COLO668 (cell line): Measurements from ENCODE around the gene AACS.

Experiments
- DNase-seq: peaks from one replicate; lab custom pipeline; 2025; ENCODE audit not compliant: unreplicated experiment; lab: John Stamatoyannopoulos, UW

Gene AACS

GRCh38 chr12:125149160-125150108 lies 84.2 kb downstream of the AACS start:
- no peak for DNase-seq

- DNase-seq, result no peak
Measured at GRCh38 chr12:125151284-125151683, 86.0 kb downstream of the AACS start.

GRCh38 chr12:125152463-125152862 lies 87.2 kb downstream of the AACS start:
- no peak for DNase-seq

- DNase-seq, result no peak
Measured at GRCh38 chr12:125155366-125155765, 90.1 kb downstream of the AACS start.

GRCh38 chr12:125157177-125157576 lies 91.9 kb downstream of the AACS start:
- DNase-seq, result no peak

GRCh38 chr12:125159702-125160101 lies 94.5 kb downstream of the AACS start:
- DNase-seq, result no peak

GRCh38 chr12:125160281-125160955 lies 95.2 kb downstream of the AACS start:
- no peak for DNase-seq

GRCh38 chr12:125161712-125162022 lies 96.4 kb downstream of the AACS start:
- DNase-seq, result no peak

GRCh38 chr12:125162489-125163028 lies 97.3 kb downstream of the AACS start:
- no peak for DNase-seq

- no peak for DNase-seq
Measured at GRCh38 chr12:125163148-125163547, 97.9 kb downstream of the AACS start.

- no peak for DNase-seq
Measured at GRCh38 chr12:125164541-125164940, 99.3 kb downstream of the AACS start.

GRCh38 chr12:125166041-125166440 lies 100.8 kb downstream of the AACS start:
- no peak for DNase-seq

- no peak for DNase-seq
Measured at GRCh38 chr12:125167658-125168057, 102.4 kb downstream of the AACS start.

GRCh38 chr12:125169451-125169850 lies 104.2 kb downstream of the AACS start:
- DNase-seq, result no peak

GRCh38 chr12:125169870-125170269 lies 104.6 kb downstream of the AACS start:
- DNase-seq, result no peak

GRCh38 chr12:125171267-125171666 lies 106.0 kb downstream of the AACS start:
- no peak for DNase-seq

GRCh38 chr12:125172231-125172850 lies 107.1 kb downstream of the AACS start:
- DNase-seq, result no peak

GRCh38 chr12:125175576-125175975 lies 110.3 kb downstream of the AACS start:
- DNase-seq, result no peak

- DNase-seq, result no peak
Measured at GRCh38 chr12:125178222-125178621, 113.0 kb downstream of the AACS start.

GRCh38 chr12:125180144-125180543 lies 114.9 kb downstream of the AACS start:
- no peak for DNase-seq

- DNase-seq, result no peak
Measured at GRCh38 chr12:125181107-125181506, 115.9 kb downstream of the AACS start.
